HTR-8/SVneo (cell line): ENCODE results near the gene MCM5.
"Not testable (repeated sequence)": the region's sequence is repeated elsewhere in the genome, so short reads cannot be mapped to it uniquely, and the experiment has no call there.

Experiments used
- DNase-seq: peaks from one replicate; pipeline ENCODE4 v3.0.0; 2011; ENCODE audit warnings: low spot score, mixed read lengths; ENCODE audit not compliant: insufficient read length
- FAIRE-seq: peaks from 2 replicates; lab custom pipeline; 2011; peaks lifted over from hg19 to GRCh38; lab: Jason Lieb, UNC

MCM5 gene

DNA sequence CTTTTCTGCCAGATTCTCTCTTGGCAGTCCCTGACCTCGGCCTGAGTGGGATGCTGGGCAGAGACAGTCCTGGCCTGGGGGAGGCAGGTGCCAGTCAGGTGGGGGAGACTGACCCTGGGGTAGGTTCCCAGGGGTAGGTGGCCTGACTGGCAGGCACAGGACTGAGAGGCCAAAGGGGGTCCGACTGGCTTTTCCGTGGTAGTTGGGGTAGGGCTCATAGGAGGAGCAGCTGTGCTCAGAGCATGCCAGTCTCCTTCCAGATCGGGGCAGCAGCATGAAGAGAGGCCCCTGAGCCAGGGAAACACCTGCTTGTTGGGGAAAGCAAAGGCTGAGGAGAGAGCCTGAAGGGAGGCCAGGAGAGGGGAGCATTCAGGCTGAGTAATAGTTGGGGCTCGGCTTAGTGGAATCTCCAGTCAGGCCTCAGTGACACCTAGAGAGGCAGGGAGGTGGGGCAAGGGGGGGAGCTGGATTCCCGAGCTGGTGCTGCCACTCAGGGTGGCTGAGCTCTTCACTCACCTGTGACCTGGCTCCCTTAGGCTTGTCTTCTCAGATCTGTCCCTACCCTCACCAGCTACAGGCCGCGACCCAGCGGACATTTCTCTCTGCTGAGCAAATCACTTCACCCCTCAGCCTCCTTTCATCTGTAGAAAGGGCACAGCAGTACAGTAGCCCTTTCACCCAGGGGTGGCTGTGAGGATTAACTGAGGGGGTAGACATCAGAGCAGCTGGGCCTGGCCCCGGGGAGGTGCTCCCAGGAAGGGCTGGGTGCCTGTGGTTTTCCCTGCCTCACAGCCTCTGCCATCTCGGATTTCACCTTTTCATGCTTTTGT lies 26.2 kb downstream of the MCM5 start:
- FAIRE-seq (no peak), DNase-seq (peak; percentile 19)

GRCh38 chr22:35426801-35427140 lies 26.8 kb downstream of the MCM5 start:
- FAIRE-seq (no peak), DNase-seq (no peak)

DNA sequence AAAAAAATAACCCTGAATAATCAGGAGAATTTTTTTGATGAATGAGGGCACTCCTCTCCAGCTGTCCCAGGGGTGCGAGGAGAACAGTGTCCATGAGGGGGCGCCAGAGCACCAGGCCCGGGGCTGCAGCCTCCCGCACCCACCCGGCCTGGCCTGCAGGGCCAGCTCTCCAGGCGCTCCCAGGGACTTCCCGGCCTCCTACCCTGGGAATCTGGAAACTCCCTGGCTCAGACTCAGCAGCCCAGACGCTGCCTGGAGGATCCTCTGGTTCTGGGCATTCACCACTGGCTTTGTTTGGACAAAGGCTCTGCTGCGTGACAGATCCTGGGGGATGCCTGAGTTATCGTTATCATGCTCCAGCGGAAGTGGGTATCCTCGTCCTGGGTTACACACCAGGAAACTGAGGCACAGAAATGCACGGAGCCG lies 31.0 kb downstream of the MCM5 start:
- FAIRE-seq (no peak), DNase-seq (peak; percentile 77)

DNA sequence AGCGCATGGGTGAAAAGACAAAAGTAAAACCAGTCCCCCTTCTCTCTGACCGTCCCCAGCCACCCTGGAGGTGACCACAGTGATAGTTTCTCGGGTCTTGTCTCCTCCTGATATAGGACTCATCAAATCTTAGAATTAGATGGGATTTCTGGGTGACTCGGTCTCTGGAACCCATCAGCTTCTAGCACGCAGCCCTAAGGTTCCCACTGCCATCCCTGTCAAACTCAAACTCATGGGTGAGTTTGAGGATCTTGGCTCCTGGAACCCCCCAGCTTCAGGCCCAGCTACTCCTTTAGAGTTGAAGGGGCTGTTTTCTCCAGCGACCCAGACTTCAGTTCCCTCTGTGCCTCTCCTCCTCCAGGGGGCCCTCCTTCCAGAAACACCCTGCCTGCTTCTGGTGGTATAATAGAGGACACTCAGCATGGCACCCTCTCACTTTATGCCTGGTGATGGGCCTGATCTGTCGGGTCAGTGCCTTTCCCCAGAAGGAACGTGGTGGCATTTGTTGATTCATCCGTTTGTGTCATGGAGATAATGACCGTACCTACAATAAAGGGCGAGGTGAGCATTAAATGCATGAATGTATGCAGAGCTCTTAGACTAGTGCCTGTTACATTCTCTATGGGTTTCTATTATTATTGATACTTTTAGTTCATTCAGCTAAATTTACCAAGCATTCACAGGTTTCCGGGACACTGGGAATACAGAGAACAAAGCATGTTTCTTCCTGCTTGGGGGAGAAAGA lies 31.7 kb downstream of the MCM5 start:
- DNase-seq (no peak), FAIRE-seq (no peak)

GRCh38 chr22:35432228-35432905 lies 32.4 kb downstream of the MCM5 start:
- no peak for FAIRE-seq

DNA sequence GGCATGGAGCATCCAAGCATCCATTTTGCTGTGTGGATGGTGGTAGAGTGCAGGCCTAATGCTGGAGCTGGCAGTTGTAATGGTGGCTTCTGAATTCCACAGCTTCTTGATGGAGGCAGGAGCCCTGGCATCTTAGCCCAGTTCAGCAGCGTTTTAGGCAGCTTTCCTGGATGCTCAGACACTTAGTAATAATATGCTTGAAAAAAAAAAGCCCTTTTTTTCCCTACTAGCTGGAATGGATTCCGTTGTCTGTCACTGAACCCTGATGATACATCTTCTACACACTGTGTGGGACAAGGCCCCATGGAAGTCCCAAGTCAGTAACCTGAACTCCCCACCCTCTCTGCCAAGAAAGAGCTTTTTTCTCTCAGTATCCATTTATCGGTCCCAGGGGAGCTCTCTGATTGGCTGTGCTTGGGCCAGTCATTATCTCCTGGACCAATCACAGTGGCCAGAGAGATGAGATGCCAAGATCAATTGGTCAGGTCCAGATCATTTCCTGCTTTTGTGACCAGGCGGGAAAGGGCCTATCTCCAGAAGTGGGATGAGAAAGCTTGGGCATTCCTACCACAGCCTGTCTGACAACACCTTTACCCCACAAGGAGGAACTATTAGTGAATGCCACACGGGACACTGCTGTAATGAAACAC lies 34.2 kb downstream of the MCM5 start:
- DNase-seq: no peak
- no peak for FAIRE-seq

More at GRCh38 chr22:35432228-35432905, 32.4 kb downstream of the MCM5 start:
- DNase-seq: no peak

DNA sequence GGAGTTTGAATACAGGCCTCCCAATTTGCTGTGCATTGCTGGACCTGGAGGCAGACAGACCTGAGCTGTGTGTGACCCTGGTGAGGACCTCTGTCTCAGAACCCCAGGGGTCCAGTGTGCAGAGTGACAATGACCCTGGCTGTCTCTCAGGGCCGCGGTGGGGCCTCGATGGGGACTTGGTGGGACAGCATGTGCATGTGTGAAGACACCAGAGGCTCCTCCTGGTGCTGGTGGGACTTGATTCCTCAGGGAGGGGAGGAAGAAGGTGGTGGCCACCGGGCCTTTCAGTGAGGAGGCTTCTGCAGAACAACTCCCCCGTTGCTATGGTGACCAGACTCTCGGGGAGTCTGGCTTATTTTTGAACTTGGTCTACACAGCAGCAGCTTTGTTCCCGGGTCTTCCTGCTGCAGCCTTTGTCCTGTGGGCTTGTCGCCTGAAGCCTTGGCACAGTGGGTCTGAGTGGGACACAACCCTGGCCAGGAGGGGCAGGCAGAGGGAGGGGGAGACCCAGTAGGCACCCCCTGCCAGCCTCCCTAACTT lies 35.3 kb downstream of the MCM5 start:
- no peak for FAIRE-seq
- DNase-seq: no peak

GRCh38 chr22:35436421-35436820 lies 36.5 kb downstream of the MCM5 start:
- FAIRE-seq (no peak), DNase-seq (no peak)

DNA sequence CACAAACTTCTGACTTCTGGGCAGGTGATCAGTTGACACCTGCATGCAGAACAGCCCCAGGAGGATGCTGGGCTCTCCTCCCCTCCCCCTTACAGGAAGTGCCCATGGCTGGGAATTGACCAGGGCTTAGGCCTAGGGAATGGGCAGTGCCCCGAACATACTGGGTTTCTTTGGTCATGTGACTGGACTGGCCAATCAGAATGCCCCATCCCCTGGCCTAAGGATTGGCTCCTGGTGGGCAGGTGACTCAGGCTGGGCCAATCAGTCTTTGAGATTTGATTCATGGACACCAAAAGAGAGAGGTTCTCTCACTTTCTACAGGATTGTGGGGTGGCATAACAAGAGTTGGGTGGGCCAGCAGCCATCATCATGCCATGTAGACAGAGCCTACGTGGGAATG lies 37.1 kb downstream of the MCM5 start:
- FAIRE-seq (no peak), DNase-seq (peak; percentile 25)

DNA sequence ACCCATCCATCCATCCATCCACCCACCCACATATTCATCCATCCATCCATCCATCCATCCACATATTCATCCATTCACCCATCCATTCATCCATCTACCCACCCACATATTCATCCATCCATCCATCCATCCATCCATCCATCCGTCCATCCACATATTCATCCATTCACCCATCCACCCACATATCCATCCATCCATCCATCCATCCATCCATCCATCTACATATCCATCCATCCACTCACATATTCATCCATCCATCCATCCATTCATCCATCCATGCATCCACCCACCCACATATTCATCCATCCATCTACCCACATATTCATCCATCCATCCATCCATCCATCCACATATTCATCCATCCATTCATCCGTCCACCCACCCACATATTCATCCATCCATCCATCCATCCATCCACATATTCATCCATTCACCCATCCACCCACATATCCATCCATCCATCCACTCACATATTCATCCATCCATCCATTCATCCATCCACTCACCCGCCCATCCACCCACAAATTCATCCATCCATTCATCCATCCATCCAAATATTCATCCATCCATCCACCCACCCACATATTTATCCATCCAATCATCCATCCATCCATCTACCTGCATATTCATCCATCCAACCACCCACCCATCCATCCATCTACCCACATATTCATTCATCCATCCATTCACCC lies 38.9 kb downstream of the MCM5 start:
- DNase-seq: not testable (repeated sequence)
- peak; percentile 81 for FAIRE-seq

GRCh38 chr22:35439365-35439717 lies 39.4 kb downstream of the MCM5 start:
- DNase-seq (no peak), FAIRE-seq (no peak)

GRCh38 chr22:35440129-35440528 lies 40.2 kb downstream of the MCM5 start:
- DNase-seq (no peak), FAIRE-seq (no peak)

- DNase-seq (no peak), FAIRE-seq (no peak)
These were observed 41.7 kb downstream of the MCM5 start for GRCh38 chr22:35441489-35442100.

DNA sequence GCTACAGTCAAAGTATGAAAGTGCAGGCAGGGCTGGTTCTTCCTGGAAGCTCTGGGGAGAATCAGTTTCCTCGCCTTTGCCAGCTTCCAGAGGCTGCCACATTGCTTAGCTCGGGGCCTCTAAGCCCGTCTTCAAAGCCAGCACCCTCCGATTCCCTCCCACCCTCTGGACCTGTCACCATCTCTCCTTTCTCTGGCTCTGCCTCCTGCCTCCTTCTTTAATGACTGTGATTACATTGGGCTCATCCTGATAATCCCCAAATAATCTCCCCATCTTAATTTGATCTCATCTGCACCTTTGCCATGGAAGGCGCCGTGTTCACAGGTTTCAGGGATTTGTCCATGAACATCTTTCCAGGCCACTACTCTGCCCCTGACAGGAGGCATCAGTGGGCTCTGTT lies 42.5 kb downstream of the MCM5 start:
- FAIRE-seq (no peak), DNase-seq (no peak)

GRCh38 chr22:35443338-35443737 lies 43.4 kb downstream of the MCM5 start:
- FAIRE-seq: no peak
- no peak for DNase-seq

DNA sequence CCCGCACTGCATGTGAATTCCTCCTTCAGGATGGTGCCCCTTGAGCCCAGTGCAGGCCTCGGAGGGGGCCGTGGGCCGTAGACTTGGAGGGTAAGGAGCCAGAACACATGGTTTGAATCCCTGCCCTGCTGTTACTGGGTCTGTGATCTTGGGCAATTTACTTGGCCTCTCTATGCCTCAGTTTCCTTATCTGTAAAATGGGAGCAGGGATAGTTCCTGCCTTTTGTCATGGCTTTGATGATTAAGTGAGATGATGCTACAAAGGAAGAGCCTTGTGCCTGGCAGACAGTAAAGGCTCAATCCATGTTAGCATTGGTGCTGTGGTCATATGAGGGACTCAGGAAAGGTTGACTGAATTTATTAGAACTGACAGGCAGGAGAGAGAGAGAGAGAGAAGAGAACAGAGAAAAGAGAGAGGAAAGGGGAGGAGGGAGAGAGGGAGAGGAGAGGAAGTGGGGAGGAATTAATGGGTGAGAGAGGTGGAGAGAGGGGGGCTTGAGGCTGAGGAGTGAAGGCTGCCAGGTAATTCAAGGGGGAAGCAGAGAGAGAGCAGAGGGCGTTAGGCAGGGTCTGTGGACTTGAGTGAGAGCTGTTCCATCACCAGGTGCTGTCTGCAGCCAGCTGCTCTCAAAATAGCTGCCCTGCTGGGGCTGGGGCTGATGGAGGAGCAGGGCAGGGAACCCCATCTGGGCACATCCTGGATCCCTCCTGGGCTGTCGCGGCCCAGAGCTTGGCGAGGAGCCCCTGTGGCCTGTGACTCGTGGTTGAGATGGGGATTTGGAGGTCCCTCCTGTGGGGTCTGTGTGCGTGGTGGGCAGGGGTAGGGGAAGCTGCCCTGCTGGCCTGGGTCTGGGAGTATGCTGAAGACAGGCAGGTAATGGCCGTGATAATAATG lies 44.1 kb downstream of the MCM5 start:
- FAIRE-seq: no peak

GRCh38 chr22:35444685-35445399 lies 44.9 kb downstream of the MCM5 start:
- FAIRE-seq (no peak), DNase-seq (no peak)

More for the DNA sequence above, 44.1 kb downstream of the MCM5 start:
- DNase-seq: no peak

DNA sequence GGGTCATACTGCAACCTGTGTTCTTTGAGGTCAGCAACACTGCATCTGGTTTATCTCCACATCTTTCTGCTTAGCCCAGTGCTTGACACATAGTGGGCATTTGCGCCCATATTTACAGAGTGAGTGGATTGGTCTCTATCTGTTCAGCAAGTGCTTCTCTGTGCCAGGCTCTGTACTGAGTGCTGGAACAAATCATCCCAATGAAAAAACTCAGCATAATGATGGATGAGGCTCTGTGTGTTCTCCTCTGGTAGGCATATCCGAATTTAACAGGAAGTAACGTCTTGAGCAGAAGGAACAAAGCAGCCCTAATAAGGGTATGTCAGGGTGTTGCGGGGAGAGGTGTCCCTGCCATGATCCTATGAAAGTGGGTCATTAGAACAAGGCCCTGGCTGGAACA lies 46.0 kb downstream of the MCM5 start:
- FAIRE-seq: no peak
- no peak for DNase-seq
